ENCODE results near the gene CNTRL.
"Not testable (repeated sequence)": the region's sequence is repeated elsewhere in the genome, so short reads cannot be mapped to it uniquely, and the experiment has no call there.

The CNTRL gene

DNA sequence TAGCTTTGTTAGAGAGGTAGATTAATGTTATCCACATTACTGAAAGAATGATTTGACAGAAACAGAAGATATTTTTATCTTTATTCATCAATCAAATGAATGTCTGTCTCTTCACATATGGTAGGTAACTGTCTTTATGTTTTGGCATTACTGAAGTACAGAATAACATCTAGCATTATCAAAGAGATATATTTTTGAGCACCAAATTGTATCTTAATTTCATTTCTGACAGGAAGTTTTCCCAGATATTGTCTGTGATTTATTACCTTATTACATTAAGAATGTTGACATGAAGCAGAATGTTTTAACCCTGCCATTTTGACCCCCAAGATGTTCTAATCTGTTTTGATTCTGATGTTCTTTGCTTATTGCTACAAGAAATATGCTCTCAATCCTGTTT, 20.3 kb downstream of the CNTRL start:
- H3K27ac Mint-ChIP-seq = no peak overlapping the region
- no peaks in the 10 kb centered on the region for H3K27me3 Mint-ChIP-seq
- H3K4me3 Mint-ChIP-seq = no peak overlapping the region
- peaks cover 53% of the 10 kb centered on the region for H3K36me3 Mint-ChIP-seq
- ATAC-seq = no peak
- peaks cover 18% of the 10 kb centered on the region for H3K4me1 Mint-ChIP-seq
- H3K9me3 Mint-ChIP-seq = no peaks in the 10 kb centered on the region

DNA sequence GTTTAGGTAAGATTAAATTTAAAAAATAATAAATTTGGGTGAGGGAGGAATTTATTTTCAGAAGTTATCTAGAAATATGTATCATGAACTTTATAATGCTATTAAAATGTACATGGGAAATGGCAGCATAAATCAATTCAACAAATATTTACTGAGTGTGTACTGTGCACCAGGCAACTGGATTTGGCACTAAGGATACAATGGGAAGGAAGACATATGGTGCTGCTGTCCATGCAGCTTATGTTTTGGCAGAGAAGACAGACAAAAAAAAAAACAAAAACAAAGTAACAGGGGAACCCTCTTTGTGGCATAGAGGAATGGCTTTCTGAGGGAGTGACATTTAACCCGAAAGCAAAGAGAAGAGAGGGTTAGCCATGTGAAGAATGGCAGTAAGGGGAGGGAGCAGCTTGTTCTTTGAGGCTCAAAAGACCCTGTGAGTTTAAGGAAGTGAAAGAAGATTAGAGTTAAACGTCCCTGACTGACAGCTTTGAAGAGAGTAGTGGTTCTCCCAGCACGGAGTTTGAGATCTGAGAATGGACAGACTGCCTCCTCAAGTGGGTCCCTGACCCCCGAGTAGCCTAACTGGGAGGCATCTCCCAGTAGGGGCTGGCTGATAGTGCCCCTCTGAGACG, 23.9 kb downstream of the CNTRL start:
- Mint-ChIP-seq H3K27ac (peak overlapping the region; percentile 17), H3K9me3 (peaks cover 6% of the 10 kb centered on the region), H3K4me1 (peaks cover 18% of the 10 kb centered on the region), H3K4me3 (no peak overlapping the region), H3K36me3 (peaks cover 56% of the 10 kb centered on the region), H3K27me3 (no peaks in the 10 kb centered on the region)
- peak; percentile 95 for ATAC-seq

DNA sequence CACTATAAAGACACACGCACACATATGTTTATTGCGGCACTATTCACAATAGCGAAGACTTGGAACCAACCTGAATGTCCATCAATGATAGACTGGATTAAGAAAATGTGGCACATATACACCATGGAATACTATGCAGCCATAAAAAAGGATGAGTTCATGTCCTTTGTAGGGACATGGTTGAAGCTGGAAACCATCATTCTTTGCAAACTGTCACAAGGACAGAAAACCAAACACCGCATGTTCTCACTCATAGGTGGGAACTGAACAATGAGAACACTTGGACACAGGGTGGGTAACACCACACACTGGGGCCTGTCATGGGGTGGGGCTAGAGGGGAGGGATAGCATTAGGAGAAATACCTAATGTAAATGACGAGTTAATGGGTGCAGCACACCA, 29.3 kb downstream of the CNTRL start:
- not testable (repeated sequence) for H3K27me3 Mint-ChIP-seq, H3K9me3 Mint-ChIP-seq, ATAC-seq, H3K27ac Mint-ChIP-seq, H3K4me3 Mint-ChIP-seq
- H3K36me3 Mint-ChIP-seq = peaks cover 50% of the 10 kb centered on the region
- H3K4me1 Mint-ChIP-seq = peaks cover 32% of the 10 kb centered on the region

DNA sequence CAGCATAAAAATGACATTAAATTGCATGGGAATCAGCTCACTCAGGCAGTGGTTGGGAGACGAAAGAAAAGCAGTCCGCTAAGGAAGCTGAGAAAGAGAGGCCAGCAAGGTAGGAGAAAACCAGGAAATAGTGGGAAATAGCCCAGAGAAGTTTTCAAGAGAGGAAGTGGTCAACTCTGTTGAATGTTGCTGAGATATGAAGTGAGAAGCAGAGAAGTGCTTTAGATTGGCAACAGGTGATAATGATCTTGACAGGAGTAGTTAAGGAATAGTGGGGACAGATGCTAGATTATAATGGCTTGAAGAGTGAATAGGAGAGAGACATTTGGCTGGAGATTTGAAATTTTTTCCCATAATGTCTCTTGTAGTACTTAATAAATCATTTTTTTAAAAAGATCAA, 30.8 kb downstream of the CNTRL start:
- H3K36me3 Mint-ChIP-seq = peaks cover 39% of the 10 kb centered on the region
- ATAC-seq = no peak
- peaks cover 6% of the 10 kb centered on the region for H3K9me3 Mint-ChIP-seq
- no peak overlapping the region for H3K4me3 Mint-ChIP-seq
- H3K27me3 Mint-ChIP-seq = no peaks in the 10 kb centered on the region
- H3K27ac Mint-ChIP-seq = peak overlapping the region; percentile 1
- peaks cover 26% of the 10 kb centered on the region for H3K4me1 Mint-ChIP-seq

DNA sequence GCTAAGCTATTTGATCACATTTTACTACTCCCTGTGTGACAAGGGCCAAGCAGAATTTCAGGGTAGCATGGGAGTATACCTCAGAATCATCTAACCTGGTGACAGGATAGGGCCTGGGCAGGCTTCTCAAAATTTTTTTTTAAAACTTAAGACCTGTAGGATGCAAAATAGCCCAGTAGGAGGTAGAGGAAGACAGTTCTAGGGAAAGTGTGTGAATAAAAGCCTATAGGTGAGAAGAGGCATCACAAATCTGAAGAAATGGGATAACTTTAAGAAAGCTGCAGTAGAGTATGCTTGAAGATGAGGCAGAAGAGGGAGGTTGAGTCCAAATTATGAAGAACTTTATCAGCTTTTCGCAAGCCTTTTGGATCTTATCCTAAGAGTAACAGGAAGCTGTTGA, 32.3 kb downstream of the CNTRL start:
- no peak overlapping the region for H3K4me3 Mint-ChIP-seq
- no peaks in the 10 kb centered on the region for H3K27me3 Mint-ChIP-seq
- peaks cover 2% of the 10 kb centered on the region for H3K9me3 Mint-ChIP-seq
- peak overlapping the region; percentile 50 for H3K27ac Mint-ChIP-seq
- ATAC-seq = no peak
- peaks cover 34% of the 10 kb centered on the region for H3K36me3 Mint-ChIP-seq
- H3K4me1 Mint-ChIP-seq = peaks cover 33% of the 10 kb centered on the region

DNA sequence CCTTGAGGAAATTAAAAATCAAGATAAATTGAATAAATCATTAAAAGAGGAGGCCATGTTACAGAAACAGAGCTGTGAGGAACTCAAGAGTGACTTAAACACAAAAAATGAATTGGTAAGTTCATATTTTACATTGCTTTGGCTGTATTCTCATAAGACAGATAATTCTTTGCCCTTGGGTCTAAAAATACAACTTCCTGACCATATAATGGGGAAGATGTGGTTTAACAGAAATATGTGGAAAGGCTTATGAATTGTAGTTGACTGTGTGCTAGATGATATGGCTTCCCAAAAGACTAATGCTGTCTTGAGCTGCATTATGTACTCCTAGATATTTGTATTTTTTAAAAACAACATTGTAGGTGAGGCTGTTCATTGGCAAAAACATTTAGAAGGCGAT, 33.1 kb downstream of the CNTRL start:
- ATAC-seq = no peak
- Mint-ChIP-seq H3K36me3 (peaks cover 27% of the 10 kb centered on the region), H3K27ac (no peak overlapping the region), H3K4me3 (no peak overlapping the region), H3K4me1 (peaks cover 33% of the 10 kb centered on the region), H3K9me3 (no peaks in the 10 kb centered on the region), H3K27me3 (no peaks in the 10 kb centered on the region)

DNA sequence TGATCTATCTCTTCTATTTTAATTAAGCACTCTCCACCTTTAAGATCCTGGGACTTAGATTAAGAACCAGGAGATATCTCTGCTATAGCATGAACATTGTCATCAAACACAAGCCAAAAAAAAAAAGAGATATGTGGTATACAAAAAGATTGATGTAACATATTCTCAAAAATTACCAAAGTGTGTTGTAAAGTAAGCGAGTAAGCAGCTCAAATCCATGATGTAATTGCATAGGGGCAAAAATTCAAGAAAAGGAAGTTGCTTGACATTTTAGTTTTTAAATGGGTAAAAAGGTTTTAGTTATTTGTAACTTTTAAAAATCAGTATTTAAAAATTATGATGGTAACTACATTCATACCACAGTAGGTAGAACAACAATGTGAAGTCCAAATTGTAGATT, 40.7 kb downstream of the CNTRL start:
- H3K36me3 Mint-ChIP-seq = peaks cover 54% of the 10 kb centered on the region
- H3K27me3 Mint-ChIP-seq = no peaks in the 10 kb centered on the region
- H3K4me3 Mint-ChIP-seq = no peak overlapping the region
- no peaks in the 10 kb centered on the region for H3K9me3 Mint-ChIP-seq
- ATAC-seq = no peak
- H3K27ac Mint-ChIP-seq = peak overlapping the region; percentile 29
- H3K4me1 Mint-ChIP-seq = peaks cover 13% of the 10 kb centered on the region

DNA sequence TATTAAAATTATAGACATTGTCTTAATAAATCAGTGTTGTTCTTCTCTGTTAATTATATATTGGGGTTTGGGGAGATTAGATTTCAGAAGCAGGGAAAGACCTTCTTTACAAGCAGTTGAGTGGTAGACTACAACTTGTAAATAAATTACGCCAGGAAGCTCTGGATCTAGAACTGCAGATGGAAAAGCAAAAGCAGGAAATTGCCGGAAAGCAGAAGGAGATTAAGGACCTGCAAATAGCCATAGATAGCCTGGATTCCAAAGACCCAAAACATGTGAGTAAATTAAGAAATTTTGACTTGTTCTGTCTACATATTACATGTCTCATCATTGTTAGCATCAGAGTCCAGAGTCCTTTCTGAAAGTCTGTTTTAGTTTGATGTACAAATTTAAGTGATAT, 43.5 kb downstream of the CNTRL start:
- H3K27me3 Mint-ChIP-seq = no peaks in the 10 kb centered on the region
- peaks cover 21% of the 10 kb centered on the region for H3K4me1 Mint-ChIP-seq
- peaks cover 46% of the 10 kb centered on the region for H3K36me3 Mint-ChIP-seq
- H3K4me3 Mint-ChIP-seq = no peak overlapping the region
- no peaks in the 10 kb centered on the region for H3K9me3 Mint-ChIP-seq
- no peak overlapping the region for H3K27ac Mint-ChIP-seq
- no peak for ATAC-seq

DNA sequence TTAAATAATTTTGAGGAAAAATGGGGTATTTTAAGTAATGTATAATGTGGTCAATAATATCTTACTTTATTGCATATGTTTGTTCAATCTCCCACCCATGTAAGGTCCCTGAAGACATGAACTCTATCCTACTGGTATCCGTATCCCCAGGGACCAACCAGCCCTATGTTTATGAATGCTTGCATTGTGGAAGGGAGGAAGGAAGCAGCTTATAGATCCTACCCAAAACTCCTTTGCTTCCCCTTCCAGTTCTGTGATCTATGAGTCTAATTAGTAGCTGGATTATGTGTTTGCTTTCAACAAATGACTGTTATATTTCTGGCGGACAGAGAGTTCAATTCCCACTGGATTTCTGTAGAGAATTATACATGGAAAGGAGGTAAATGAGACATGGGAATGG, 45.6 kb downstream of the CNTRL start:
- Mint-ChIP-seq H3K27me3 (no peaks in the 10 kb centered on the region), H3K4me1 (peaks cover 34% of the 10 kb centered on the region), H3K4me3 (no peak overlapping the region), H3K27ac (no peak overlapping the region), H3K36me3 (peaks cover 42% of the 10 kb centered on the region), H3K9me3 (no peaks in the 10 kb centered on the region)
- ATAC-seq = no peak

DNA sequence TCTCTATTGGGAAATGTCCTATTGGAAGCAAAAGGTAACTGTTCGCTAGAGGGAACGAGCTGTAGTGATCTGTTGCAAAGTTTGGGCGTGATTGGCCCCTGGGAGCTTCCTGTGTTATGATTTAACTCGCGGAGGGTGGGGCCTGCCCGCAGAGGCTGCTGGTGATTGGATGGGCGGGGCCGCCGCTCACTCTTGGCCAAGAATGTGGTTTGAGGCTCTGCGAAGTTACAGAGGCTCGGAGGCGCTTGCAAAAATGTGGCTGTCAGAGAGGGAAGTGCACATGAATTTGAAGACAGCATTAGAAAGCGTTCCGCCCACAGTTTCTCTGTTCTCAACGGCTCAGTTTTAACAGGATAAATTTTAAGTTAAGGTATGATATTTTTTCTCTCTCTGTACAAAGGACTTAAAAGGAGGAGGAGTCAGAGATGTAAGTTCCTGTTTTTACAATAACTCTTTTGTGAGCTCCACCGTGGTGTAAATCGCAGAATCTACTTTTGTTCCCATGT, 46.9 kb downstream of the CNTRL start:
- no peaks in the 10 kb centered on the region for H3K27me3 Mint-ChIP-seq
- H3K9me3 Mint-ChIP-seq = no peaks in the 10 kb centered on the region
- peaks cover 42% of the 10 kb centered on the region for H3K4me1 Mint-ChIP-seq
- H3K27ac Mint-ChIP-seq = peak overlapping the region; percentile 92
- peak; percentile 100 for ATAC-seq
- peak overlapping the region; percentile 81 for H3K4me3 Mint-ChIP-seq
- peaks cover 40% of the 10 kb centered on the region for H3K36me3 Mint-ChIP-seq

DNA sequence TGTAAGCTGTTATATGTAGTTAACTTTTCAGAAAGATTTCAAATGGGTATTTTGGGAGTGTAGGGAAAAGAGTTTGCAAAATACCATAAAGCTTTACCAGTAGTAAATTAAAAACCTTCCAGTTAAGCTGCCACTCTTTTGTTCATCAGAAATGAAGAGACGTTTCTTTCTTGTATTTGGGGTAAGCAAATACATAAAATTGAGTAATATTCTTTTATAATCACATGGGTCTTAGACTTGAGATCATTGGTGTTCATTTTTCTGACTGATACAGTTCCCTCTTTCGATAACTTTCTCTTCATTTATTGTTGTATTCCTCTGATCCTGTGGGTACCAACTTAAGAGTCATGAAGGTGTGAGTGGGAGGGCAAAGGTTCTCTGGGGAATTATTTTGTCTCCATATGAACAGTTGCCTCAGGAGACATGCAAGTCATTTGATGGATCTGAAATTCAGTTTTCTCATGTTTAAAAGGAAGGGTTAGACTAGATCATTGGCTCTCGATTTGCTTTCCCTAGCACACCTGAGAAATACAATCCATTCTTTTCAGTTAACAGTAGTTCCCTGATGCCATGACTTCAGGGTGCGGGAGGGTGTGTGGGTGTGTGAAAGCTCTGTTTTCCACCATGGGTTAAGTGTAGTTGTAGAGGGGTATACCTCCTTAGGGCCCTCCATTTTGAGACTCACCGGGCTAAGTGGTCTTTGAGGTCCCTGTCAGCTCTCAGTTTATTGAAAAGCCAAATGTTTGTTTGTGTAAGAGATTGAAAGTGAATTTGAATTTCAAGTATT, 47.7 kb downstream of the CNTRL start:
- Mint-ChIP-seq H3K27me3 (no peaks in the 10 kb centered on the region), H3K9me3 (no peaks in the 10 kb centered on the region), H3K36me3 (peaks cover 45% of the 10 kb centered on the region), H3K4me3 (peak overlapping the region; percentile 81), H3K4me1 (peaks cover 47% of the 10 kb centered on the region), H3K27ac (peak overlapping the region; percentile 92)
- peak; percentile 14 for ATAC-seq

DNA sequence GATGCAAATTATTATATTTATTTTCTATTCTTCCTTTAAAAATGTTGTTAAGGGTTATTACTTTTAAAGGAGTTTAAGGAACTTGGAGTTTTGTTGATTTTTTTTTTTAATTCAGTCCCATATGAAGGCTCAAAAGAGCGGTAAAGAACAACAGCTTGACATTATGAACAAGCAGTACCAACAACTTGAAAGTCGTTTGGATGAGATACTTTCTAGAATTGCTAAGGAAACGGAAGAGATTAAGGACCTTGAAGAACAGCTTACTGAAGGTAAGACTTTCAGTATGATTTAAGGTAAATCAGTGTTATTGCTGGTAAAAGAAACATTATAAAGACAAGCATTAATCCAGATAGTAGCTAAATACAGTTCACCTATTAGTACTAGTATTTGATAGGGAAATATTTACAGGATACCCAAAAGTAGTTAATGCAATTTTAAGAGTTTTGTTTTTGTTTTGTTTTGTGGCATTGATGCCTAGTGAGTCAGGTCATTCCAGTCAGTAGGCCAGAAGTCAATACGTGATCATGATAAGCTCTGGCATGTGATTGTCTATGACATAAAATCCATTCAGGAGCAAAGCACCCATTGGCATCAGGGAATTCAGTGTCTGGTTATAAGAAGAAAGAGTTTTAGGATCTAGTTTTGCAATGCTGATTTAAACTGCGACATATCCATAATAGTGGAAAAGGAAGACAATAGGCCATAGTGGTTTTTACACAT, 49.2 kb downstream of the CNTRL start:
- no peak overlapping the region for H3K4me3 Mint-ChIP-seq
- ATAC-seq = no peak
- peaks cover 53% of the 10 kb centered on the region for H3K4me1 Mint-ChIP-seq
- no peaks in the 10 kb centered on the region for H3K9me3 Mint-ChIP-seq
- H3K36me3 Mint-ChIP-seq = peaks cover 53% of the 10 kb centered on the region
- no peaks in the 10 kb centered on the region for H3K27me3 Mint-ChIP-seq
- no peak overlapping the region for H3K27ac Mint-ChIP-seq

DNA sequence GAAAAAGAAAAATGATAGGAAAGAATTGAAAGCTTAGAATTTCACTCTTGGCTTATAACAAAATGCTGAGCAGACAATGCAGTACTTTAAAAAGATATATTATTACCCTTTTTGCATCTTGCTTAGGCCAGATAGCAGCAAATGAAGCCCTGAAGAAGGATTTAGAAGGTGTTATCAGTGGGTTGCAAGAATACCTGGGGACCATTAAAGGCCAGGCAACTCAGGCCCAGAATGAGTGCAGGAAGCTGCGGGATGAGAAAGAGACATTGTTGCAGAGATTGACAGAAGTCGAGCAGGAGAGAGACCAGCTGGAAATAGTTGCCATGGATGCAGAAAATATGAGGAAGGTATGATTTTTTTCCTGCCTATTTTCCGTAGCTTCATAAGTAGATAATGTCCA, 50.8 kb downstream of the CNTRL start:
- H3K4me3 Mint-ChIP-seq = no peak overlapping the region
- peaks cover 64% of the 10 kb centered on the region for H3K4me1 Mint-ChIP-seq
- H3K9me3 Mint-ChIP-seq = no peaks in the 10 kb centered on the region
- ATAC-seq = no peak
- H3K27me3 Mint-ChIP-seq = no peaks in the 10 kb centered on the region
- no peak overlapping the region for H3K27ac Mint-ChIP-seq
- peaks cover 60% of the 10 kb centered on the region for H3K36me3 Mint-ChIP-seq

DNA sequence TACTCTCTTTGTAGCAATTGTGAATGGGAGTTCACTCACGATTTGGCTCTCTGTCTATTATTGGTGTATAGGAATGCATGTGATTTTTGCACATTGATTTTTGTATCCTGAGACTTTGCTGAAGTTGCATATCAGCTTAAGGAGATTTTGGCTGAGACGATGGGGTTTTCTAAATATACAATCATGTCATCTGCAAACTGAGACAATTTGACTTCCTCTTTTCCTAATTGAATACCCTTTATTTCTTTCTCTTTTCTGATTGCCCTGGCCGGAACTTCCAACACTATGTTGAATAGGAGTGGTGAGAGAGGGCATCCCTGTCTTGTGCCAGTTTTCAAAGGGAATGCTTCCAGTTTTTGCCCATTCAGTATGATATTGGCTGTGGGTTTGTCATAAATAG, 54.6 kb downstream of the CNTRL start:
- Mint-ChIP-seq H3K4me1 (peaks cover 68% of the 10 kb centered on the region), H3K27ac (peak overlapping the region; percentile 41), H3K36me3 (peaks cover 78% of the 10 kb centered on the region), H3K4me3 (peak overlapping the region; percentile 7)
- not testable (repeated sequence) for H3K9me3 Mint-ChIP-seq, H3K27me3 Mint-ChIP-seq, ATAC-seq

DNA sequence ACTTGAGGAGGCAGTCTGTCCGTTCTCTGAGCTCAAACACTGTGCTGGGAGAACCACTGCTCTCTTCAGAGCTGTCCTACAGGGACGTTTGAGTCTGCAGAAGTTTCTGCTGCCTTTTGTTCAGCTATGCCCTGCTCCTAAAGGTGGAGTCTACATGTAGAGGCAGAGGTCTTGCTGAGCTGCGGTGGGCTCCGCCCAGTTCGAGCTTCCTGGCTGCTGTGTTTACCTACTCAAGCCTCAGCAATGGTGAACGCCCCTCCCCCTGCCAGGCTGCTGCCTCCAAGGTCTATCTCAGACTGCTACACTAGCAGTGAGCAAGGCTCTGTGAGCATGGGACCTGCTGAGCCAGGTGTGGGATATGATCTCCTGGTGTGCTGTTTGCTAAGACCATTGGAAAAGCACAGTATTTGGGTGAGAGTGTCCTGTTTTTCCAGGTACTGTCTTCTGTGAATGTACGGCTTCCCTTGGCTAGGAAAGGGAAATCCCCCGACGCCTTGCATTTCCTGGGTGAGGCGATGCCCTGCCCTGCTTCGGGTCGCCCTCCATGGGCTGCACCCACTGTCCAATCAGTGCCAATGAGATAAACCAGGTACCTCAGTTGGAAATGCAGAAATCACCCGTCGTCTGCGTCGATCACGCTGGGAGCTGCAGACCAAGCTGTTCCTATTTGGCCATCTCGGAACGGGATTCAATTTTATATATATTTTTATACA, 58.5 kb downstream of the CNTRL start:
- ATAC-seq = peak; percentile 77
- Mint-ChIP-seq H3K27me3 (no peaks in the 10 kb centered on the region), H3K4me1 (peaks cover 56% of the 10 kb centered on the region), H3K27ac (peak overlapping the region; percentile 43), H3K9me3 (peaks cover 2% of the 10 kb centered on the region), H3K4me3 (no peak overlapping the region), H3K36me3 (peaks cover 79% of the 10 kb centered on the region)
